Astrocyte (in vitro differentiated cells and primary cell): Measurements from ENCODE around the gene F11.
"Not testable (repeated sequence)": the region's sequence is repeated elsewhere in the genome, so short reads cannot be mapped to it uniquely, and the experiment has no call there.

Experiments used
- CTCF ChIP-seq: IDR thresholded peaks from 2 replicates; pipeline ENCODE4 v1.5.1; 2011; ENCODE audit warnings: low read depth, mild to moderate bottlenecking, inconsistent platforms, low read length, moderate library complexity; ENCODE audit not compliant: insufficient read depth
- EZH2 ChIP-seq: IDR thresholded peaks from 2 replicates; pipeline ENCODE4 v1.6.1; 2012; ENCODE audit warnings: mild to moderate bottlenecking, low read length, inconsistent platforms; ENCODE audit not compliant: insufficient read depth

- not testable (repeated sequence) for TF ChIP-seq EZH2, CTCF
Measured at GRCh38 chr4:186265250-186265649, 739 bp upstream of the F11 start.
